HUDEP-2 (cell line): Measurements from ENCODE around the gene ZNF384.

Experiments
- DNase-seq, 76 experiments: peaks; one replicate each; lab custom pipeline; 2025; ENCODE audit not compliant: unreplicated experiment in 76 of 76; lab: John Stamatoyannopoulos, UW

Gene ZNF384

DNA sequence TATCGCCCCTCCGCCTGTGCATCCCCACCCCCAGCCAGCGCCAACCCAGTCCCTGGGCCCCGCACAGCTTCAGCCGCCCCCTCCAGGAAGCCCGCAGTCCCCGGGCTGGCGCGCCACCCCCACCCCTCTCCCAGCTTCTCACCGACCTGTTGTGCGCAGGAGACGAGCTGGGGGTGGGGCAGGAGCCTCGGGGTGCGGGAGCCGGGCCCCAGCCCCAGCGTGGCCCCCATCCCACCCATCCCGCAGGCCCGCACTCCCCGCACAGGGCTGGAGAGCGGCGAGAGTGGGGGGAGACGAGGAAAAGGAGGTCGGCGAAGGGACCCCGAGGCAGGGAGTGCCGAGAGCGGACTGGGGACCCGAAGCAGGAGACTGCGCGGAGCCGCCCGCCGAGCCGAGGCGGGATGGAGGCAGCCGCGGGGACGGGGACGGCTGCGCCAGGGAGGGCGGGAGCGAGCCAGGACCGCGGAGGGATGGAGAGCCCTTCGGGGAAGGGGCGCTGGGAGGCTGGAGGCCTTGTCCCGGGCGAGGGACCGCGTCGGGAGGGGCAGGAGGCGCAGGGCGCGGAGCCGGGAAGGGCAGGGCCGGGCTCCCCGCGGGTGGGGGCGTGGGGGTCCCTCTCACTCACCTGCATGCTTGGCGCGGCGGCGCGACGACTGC is 10.9 kb upstream of the ZNF384 start:
- DNase-seq: no peak

DNA sequence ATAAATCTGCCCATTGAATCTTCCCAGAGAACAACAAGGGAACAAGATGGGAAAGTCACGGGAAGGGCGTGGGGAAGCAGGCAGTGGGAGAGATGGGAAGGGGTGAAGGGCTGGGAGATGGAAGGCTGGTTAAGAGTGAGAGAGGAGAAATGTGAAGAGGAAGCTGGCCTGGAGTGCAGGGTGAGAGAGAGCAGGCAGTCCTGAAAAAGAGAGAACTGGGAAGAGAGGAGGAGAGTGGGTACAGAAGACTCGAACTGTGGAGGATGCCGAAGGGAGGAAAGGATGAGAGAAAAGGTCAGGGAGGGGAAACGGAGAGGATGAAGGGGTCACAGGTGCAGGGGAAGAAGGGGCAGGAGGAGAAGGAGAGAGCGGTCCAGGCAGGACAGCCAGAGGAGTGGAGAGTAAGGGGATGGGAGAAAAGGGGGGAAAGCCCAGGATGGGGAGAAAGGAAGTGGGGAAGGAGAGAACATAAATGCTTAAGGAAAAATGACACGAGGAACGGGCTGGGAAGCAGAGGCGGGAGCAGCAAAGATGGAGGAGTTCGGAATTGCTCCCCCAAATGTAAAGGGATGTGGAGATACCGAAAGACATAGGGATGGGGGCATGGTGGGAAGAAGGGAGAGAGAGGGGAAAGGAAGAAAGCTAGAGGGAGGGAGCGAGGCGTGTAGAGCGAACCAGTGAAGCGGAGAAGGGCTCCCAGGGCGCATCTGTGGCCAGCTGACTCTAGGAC is 10.2 kb upstream of the ZNF384 start:
- DNase-seq: no peak

DNA sequence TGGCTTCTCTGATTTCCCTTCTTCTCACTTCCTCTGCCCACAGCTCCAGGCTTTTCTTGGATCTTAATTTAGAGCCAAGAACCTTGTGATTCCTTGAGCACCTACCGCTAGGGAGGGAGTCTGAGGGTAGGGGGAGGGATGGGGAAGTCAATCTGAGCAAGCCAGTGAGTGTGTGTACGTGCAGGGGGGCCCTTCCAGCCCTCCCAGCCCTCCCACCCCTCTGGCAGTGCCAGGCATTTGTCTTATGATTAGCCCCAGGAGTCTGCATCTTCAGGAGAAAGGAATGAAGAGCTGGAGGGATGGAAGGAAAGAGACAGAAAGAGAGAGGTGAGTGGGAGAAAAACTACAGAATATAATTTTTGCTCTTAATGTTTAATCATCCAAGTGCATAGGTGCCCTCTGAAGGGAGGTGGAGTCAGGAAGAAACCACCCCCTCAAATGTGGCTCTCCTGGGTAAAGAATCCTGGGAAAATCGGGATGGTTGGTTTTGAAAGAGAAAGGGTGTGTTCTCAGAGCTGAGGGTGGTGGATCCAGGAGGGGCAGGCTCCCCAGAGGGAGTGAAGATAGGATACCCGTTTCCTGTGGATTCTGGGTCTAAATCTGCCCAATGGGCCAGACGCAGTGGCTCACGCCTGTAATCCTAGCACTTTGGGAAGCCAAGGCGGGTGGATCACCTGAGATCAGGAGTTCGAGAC is 9.3 kb upstream of the ZNF384 start:
- no peak for DNase-seq

DNA sequence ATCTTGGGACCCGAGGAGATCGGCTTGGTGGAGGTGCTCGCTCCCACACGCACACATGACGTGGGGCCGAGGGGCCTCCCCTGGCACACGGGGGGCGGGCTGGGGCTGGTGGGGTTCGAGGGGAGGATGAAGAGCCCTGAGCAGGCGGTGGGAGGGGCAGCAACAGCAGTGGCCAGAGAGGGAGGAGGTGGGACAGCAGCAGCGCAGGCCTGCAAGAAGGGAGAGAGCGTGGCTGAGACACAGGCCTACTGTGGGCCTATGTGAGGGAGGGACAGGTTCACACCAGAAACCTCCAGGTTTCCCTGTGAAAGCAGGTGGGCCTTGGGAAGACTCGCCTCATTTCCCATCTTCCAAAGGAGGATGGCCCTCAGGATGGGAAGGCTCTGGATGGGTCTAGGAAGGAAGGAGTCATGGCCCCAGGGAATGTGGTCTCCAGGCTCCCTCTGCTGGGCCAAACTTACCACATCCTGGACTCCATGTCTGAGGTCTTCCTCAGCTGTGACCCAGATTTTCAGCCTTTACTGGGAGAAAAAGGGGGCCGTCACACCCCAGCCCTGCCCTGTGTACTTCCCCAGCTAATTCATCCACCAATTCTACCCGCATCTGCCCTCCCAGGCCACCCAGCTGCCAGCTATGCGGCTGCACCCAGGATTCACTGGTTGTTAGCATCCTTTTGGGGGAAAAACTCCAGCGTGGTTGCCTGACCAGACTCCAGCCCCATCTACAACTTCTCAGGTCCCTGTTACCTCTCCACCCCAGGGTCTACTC is 8.6 kb upstream of the ZNF384 start:
- peak in 24 of 76 experiments; percentile 5 to 38 (median 18) for DNase-seq

DNA sequence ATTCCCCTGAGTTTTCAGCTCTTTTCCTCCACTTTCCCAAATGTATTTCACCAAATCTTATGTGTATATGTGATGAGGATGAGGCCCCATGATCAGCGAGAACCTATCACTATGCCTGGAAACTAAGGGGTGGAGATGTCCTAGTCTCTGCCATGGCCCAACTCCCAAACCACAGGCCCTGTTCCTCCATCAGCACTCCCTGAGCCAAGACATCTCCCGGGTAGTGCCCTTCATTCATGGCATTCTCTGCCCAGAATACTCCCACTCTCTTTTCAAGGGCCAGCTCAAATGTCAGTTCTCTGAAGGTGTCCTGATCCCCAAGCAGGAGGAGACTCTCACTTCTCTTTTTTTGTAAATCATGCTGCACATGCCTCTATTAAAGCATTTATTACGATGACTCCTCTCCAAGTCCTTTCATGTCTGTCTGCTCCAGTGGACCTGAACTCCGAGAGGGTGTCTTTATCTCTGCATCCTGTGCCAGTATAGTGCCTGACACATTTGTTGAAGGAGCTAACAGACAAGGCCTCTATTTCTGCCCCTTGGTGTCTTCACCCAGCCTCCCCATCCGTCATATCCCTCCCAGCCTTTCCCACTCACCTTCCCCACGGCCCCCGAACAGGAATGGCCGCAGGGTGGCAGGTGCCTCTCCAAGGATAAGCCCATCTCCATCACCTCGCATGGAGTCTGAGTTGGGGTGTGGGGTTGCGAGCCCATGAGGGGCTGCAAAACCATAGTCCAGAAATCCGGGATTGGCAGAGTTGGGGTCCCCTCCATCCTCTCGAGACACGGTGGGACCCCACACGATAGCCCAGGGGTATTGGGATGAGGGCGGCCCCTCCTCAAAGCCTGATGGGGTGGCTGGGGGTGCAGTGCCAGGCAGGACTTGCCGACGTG is 7.8 kb upstream of the ZNF384 start:
- DNase-seq: no peak

DNA sequence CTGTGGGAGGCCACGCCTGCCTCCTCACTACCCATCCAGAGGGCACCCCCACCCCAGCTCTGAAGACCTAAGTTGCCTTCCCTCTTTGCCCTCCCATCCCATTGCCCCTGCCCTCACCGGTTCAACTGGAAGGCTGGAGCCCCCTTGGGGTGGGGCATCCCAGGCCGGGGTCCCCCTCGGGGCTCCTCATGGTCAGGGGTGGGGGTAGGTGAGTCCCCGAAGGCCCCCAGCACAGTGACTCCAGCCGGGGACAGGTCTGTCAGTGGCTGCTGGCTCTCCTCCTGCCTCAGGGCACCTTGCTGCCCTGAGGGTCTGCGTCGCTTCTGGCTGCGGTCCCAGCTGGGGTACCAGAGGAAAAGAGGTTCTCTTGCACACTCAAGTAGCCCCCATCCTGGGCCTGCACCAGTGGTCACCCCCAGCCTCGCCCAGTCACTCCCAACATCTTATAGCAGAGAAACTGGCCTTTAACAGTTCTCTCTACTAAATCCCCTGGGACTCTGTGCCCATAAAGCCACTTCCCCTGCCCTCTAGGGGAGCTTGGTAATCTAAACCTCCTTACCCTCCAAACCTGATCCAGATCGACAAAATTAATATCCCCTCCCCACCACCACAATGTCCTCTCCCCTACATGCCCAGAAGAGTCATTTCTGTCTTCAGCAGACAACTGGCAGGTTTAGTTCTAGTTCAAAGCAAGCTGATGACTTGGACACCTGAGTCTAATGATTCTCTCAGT is 6.3 kb upstream of the ZNF384 start:
- no peak for DNase-seq

DNA sequence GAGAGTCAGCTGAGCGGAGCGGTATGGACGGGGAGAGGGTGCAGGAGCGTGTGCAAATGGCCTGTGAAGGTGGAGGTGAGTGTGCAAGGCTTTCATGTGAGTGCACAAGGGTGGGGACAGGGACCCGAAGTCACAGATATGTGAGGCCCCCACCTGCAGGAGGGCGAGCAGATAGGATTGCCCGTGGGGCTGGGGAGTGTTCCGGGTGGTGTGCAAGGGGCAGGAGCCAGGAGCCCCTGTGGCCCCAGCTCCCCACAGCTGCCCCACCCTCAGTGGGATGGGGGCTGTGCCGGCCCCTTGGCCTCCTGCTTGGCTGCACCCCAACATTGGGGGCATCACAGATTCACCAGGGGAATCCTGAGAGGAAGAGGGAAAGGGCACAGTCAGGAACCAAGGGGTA is 5.5 kb upstream of the ZNF384 start:
- no peak for DNase-seq

DNA sequence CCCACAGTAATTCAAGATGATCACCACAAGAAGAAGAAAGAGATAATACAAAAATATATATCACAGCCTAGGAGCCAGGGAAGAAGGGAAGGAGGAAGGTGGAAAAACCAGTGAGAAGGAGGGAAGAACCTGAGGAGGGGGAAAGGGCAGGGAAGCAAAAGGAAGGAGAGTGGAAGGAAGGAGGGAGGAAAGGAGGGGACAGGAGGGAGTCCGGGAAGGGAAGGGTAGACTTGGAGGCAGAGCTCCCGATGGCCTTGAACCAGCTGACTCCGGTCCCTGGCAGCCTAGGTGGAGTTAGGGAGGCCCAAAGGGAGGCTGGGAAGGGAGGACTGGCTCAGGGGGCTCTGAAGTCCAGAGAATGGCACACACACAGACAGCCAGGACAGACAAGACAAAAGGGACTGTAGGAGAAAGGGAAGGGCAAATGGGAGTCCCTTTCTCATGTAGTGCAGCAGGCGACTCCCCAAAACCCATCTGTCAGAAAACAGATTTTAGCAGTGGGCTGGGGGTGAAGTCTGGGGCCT is 4.7 kb upstream of the ZNF384 start:
- DNase-seq: no peak

DNA sequence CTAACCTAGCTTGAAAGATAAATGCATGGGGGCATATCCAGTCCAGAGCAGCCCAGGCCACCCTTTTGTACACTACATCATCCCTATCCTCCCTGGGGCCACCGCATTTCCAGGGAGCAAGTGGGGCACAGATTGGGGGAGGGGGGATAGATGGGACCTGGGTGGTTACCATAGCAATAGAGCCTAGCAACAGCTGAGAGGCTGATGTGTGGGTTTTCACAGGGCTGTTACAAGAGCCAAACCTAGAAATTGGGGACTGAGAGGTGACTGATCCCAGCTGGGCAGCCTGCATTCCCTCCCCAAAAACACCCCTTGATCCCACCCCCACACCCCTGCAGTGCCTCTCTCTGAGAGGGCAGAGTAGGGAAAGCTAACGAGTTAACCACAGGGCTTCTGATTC is 3.7 kb upstream of the ZNF384 start:
- no peak for DNase-seq

DNA sequence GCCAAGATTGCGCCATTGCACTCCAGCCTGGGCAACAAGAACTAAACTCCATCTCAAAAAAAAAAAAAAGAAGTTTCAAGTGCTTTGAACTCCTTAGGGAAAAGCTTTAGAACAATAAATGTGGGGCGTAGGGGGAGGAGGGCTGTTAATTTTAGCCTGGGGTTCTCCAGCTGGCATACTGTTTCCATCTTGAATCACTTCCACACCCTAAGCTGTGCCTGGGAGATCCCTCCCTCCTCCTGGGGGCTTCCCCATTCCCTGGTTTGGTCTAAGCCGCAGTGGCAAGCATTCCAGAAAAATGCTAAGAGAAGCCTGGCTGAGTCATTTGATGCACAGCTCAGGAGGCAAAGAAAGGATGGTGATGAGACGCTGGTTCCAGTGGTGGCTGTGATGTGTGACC is 2.3 kb upstream of the ZNF384 start:
- DNase-seq: no peak

DNA sequence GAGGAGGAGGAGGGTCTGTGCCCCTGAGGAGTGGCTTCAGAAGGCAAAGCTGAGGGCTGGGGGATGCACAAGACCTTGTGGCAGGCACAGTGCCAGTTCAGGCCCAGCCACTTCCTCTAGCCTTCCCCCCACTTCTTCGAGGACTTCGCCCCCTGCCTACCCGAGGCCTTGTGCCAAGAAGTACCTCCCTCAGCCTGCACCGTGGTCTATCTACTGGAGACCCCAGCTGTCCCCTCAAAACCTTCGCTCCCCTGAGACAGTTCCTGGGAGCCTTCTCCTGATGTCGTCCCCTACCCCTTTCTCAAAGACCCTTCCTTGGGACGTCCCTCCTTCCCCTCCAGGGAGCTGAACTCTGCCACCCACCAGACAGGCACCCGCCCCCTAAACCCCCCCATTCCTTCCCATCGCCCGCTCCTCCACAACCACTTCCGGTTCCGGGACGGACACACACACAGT is 604 bp downstream of the ZNF384 start:
- peak in 12 of 76 experiments; percentile 12 to 82 (median 56) for DNase-seq

DNA sequence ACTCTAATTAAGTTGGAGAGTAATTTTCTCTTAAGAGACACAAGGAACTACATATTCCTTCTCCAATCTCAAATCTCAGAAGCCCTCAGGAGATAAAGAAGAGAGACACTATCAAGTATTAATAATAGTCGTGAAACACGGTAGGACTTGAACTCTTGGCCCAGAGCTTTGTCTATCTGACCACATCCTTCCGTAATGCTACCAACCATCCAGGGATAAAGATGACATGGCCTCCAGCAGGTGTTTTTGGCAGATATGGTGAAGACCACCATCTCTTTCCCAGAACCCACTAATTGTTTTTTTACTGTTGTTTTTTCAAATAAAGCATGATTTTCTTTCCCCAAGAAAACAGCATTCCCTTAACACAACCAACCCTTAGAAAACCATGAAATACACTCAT is 3.4 kb downstream of the ZNF384 start:
- DNase-seq: no peak

DNA sequence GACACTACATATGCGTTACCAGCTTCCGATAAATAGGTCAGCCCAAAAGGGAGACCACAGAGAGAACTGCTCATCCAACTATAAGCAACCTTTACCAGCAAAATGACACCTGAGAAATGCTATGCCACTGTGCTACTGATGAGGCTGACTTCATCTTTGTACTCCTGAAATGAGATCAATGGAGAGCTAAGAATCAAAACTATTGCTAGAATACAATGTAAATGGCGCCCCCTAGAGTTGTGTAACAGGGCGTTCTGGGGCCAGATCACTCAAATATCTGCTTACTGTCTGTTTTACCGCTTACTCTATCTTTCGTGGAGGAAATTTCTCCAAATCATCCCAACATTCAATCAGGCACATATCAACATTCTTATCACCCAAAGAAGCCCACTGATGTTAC is 4.6 kb downstream of the ZNF384 start:
- peak in 32 of 76 experiments; percentile 3 to 59 (median 24) for DNase-seq

DNA sequence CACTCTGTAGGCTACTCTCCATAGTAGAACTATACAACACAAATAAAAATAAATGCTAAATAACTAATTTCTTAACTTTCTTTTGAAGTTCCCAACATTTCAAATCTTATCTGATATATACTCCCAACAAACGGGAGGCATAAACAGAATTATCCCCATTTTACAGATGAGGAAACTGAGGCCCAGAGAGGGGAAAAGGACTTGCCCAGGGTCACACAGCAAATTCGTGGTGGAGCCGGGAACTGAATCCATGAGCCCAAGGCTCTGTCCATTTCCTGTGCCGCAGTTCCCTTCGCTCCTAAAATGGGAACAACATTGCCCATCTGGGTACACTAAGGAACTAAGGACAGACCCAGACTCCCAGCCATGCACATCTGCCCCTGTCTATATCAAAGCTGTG is 12.2 kb downstream of the ZNF384 start:
- DNase-seq: no peak

DNA sequence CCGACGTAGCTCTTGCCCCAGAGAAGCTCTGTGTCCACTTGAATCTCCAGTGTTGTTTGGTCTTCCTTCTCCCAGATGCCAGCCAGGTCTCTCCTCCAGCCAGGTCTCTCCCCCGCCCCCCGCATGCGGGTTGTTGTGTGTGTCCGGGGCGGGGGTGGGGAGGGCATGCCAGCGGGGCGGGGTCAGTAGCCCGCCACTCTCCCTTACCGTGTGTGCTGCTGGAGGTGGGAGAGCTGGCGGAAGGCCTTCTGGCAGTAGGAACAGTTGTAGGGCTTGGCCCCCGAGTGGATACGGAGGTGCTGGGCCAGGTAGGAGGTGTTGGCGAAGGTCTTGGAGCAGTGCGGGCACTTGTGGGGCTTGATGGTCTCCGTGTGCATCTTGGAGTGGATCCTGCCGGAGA is 17.0 kb downstream of the ZNF384 start:
- no peak for DNase-seq

DNA sequence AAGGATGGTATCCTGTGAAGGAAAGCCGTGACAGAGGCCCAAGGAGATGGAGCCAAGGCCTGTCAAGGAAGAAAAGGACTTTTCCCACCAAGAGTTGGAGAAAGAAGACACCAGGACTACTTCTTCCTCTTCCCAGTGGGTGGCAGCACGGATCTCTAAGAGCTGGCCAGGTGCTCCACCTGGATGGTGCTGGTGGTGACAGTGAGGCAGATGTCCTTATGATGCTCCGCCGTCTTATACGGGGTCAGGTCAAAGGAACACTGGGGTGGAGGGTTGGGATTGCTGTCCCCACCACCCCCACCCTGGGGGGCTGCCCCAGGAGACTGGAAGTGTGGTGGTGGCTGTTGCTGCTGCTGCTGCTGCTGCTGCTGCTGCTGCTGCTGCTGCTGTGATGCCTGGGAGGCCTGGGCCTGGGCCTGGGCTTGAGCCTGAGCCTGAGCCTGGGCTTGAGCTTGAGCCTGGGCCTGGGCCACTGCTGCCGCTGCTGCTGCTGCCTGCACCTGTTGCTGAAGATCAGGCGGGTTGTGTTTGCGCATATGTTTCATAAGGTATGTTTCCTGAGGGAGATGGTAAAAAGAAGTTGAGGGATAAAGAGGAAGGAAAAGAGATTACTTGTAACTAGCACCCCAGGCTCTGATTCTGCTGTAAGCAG is 21.5 kb downstream of the ZNF384 start:
- no peak for DNase-seq

DNA sequence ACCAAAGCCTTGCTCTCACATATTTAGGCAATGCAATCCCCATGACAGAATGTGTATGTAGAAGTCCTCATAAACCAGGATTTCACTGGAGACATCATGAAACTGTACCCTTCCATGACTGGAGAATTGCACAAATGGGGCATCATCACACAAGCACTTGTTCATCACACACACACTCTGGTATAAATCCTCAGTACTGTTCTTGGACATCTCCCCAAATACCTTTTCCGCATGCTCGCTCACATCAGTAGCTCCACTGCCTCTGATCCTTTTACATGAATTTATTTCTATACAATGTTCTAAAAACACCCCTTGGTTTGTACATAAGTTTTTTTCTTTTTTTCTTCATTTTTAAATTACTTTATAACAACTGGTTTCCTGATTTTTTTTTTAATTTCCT is 23.0 kb downstream of the ZNF384 start:
- no peak for DNase-seq

DNA sequence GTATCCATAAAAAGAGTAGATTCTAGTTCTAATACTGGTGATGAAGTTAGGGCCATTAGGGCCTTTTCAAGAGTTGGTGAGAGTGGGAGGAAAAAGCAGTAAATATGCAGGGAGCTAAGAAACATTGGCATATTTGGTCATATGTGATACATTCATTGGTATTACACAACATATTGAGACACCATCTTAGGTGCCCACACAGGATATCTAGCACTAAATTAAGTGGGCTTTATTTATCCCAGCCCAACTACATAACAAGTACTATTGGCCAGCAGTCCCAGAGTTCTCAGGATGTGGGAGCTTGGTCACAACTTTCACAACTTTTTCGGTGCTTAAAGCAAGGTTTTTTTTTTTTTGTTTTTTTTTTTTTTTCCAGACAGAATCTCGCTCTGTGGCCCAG is 24.3 kb downstream of the ZNF384 start:
- no peak for DNase-seq
